GM12874 (cell line): ENCODE data around the gene CACNA1F.

ENCODE experiments used
- TF ChIP-seq, protein P1 (sequence below): IDR thresholded peaks from 2 replicates; pipeline ENCODE4 v1.5.1; 2011; ENCODE audit warnings: low read depth, mild to moderate bottlenecking, control low read depth, low read length, moderate library complexity; ENCODE audit not compliant: insufficient read depth

CACNA1F gene

GRCh38 chrX:49272421-49272820, 39.3 kb upstream of the CACNA1F start:
- TF ChIP-seq, protein P1, sequence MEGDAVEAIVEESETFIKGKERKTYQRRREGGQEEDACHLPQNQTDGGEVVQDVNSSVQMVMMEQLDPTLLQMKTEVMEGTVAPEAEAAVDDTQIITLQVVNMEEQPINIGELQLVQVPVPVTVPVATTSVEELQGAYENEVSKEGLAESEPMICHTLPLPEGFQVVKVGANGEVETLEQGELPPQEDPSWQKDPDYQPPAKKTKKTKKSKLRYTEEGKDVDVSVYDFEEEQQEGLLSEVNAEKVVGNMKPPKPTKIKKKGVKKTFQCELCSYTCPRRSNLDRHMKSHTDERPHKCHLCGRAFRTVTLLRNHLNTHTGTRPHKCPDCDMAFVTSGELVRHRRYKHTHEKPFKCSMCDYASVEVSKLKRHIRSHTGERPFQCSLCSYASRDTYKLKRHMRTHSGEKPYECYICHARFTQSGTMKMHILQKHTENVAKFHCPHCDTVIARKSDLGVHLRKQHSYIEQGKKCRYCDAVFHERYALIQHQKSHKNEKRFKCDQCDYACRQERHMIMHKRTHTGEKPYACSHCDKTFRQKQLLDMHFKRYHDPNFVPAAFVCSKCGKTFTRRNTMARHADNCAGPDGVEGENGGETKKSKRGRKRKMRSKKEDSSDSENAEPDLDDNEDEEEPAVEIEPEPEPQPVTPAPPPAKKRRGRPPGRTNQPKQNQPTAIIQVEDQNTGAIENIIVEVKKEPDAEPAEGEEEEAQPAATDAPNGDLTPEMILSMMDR = no peak

- TF ChIP-seq, protein P1 = no peak
Observed at GRCh38 chrX:49271341-49271740, 38.2 kb upstream of the CACNA1F start.

GRCh38 chrX:49270249-49270921, 37.2 kb upstream of the CACNA1F start:
- TF ChIP-seq, protein P1 = no peak

- TF ChIP-seq, protein P1 = no peak
Observed at GRCh38 chrX:49269767-49270248, 36.7 kb upstream of the CACNA1F start, which contains the start of gene PPP1R3F. TSS of gene PPP1R3F (plus strand) at chrX:49269793. CDS start at chrX:49269870, 77 bp downstream.

DNA sequence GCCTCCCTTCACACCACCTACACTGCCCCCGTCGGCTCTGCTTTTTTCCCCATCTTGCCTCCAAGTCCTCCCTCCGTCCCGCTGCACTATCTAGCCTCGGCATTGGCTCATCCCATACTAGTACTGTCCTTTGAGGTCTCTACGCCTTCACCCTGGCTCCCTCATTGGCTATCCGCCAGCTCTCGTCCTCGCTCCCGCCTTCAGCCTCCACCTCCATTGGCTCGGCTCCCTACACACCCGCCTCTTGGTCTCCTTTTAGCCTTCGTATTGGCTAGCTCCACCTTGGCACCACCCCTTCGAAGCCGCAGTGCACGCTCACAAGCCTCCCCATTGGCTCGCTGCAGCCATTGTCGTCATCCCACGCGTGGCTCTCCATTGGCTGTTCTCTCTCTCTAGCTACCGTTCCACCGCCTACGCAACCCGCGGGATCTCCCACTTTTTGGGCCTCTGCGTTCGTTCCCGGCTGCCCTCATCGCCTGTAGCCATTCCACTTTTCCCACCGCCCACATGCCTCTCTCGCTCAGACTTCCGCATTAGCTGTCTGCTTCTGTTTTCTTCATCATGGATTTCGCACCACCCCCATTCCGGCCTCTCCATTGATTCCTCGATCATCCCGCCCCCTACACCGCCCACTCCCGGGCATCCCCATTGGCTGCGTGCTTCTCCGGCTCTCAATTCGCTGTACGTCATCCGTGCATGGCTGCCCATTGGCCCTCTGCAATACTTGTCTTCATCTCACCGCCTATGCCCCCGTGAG, 36.0 kb upstream of the CACNA1F start:
- TF ChIP-seq, protein P1 = no peak

GRCh38 chrX:49268702-49269009, 35.5 kb upstream of the CACNA1F start:
- TF ChIP-seq, protein P1 = no peak

- TF ChIP-seq, protein P1 = no peak
Observed at GRCh38 chrX:49266523-49267445, 33.6 kb upstream of the CACNA1F start.
